ENCODE data around the gene SHOX.

- TF ChIP-seq CTCF (IDR thresholded peaks at IDR 0.05) (no peak), POLR2A (IDR thresholded peaks at IDR 0.05) (no peak)
Measured at GRCh38 chrX:623599-624315, 6.8 kb upstream of the SHOX start.
